Activated gamma-delta T cell treated with anti-CD3 and anti-CD28 coated beads, Interleukin-2, amount 50 U/mL, for 16 hours (primary cell): ENCODE results near the gene LATS2.

Source experiments
- DNase-seq: peaks from one replicate; pipeline ENCODE4 v3.0.0-alpha.2; 2020; ENCODE audit warnings: low read depth

The LATS2 gene

GRCh38 chr13:21015284-21015683 is 46.1 kb downstream of the LATS2 start:
- DNase-seq, result no peak

- no peak for DNase-seq
Measured at GRCh38 chr13:21014502-21015170, 46.8 kb downstream of the LATS2 start.

- no peak for DNase-seq
Measured at GRCh38 chr13:21014139-21014501, 47.3 kb downstream of the LATS2 start.

GRCh38 chr13:21013682-21014038 is 47.7 kb downstream of the LATS2 start:
- DNase-seq, result no peak

- DNase-seq, result no peak
Measured at GRCh38 chr13:21012841-21013681, 48.3 kb downstream of the LATS2 start.

GRCh38 chr13:21012211-21012610 is 49.2 kb downstream of the LATS2 start:
- no peak for DNase-seq

GRCh38 chr13:21011378-21011777 is 50.0 kb downstream of the LATS2 start:
- no peak for DNase-seq

GRCh38 chr13:21010621-21011020 is 50.8 kb downstream of the LATS2 start:
- no peak for DNase-seq

GRCh38 chr13:21009036-21009435 is 52.4 kb downstream of the LATS2 start:
- DNase-seq, result no peak

- no peak for DNase-seq
Measured at GRCh38 chr13:21008026-21008425, 53.4 kb downstream of the LATS2 start.

GRCh38 chr13:21006141-21007005 is 55.0 kb downstream of the LATS2 start:
- no peak for DNase-seq

- no peak for DNase-seq
Measured at GRCh38 chr13:21005193-21005592, 56.2 kb downstream of the LATS2 start.

- no peak for DNase-seq
Measured at GRCh38 chr13:21001471-21001870, 59.9 kb downstream of the LATS2 start.

GRCh38 chr13:21000647-21001046 is 60.7 kb downstream of the LATS2 start:
- no peak for DNase-seq

- no peak for DNase-seq
Measured at GRCh38 chr13:20998649-20999415, 62.6 kb downstream of the LATS2 start.

GRCh38 chr13:20997301-20998161 is 63.9 kb downstream of the LATS2 start:
- no peak for DNase-seq

- DNase-seq, result no peak
Measured at GRCh38 chr13:20995245-20995838, 66.0 kb downstream of the LATS2 start.

- DNase-seq, result no peak
Measured at GRCh38 chr13:20994441-20994821, 67.0 kb downstream of the LATS2 start.

- DNase-seq, result no peak
Measured at GRCh38 chr13:20993661-20994440, 67.5 kb downstream of the LATS2 start.

- no peak for DNase-seq
Measured at GRCh38 chr13:20993211-20993610, 68.2 kb downstream of the LATS2 start.
